Activated CD4-positive, alpha-beta T cell treated with anti-CD3 and anti-CD28 coated beads, Interleukin-2, amount 10 ng/mL, durations not matched to agents 7 days and 5 days (primary cell): Measurements from ENCODE around the gene ENPP1. TPM values are rescaled to one million over a fixed set of nuclear protein-coding genes. Genes with fewer than 3 reads are reported as not detected.
"Not testable (repeated sequence)": the region's sequence is repeated elsewhere in the genome, so short reads cannot be mapped to it uniquely, and the experiment has no call there.

Experiments used
- CTCF ChIA-PET: fragments of 350-600 bp; sonication (Branson Sonifier 250); formaldehyde crosslinking; loops from one replicate; lab custom pipeline; 2021; ENCODE audit warnings: antibody characterized with exemption; lab: Charles Lee
- POLR2A ChIA-PET: fragments of 350-600 bp; sonication (Branson Sonifier 250); formaldehyde crosslinking; loops from one replicate; lab custom pipeline; 2021; ENCODE audit warnings: antibody characterized with exemption; lab: Charles Lee
- DNase-seq: peaks from one replicate; pipeline ENCODE4 v3.0.0-alpha.2; 2020
- H3K27ac Mint-ChIP-seq: one replicate; pipeline ENCODE4 v1.8.0; 2021; ENCODE audit warnings: mild to moderate bottlenecking, moderate library complexity, mixed read lengths
- H3K27me3 Mint-ChIP-seq: one replicate; pipeline ENCODE4 v1.8.0; 2021; ENCODE audit warnings: mixed read lengths
- H3K36me3 Mint-ChIP-seq: one replicate; pipeline ENCODE4 v1.8.0; 2021; ENCODE audit warnings: low read depth, mixed read lengths
- H3K4me1 Mint-ChIP-seq: one replicate; pipeline ENCODE4 v1.8.0; 2021; ENCODE audit warnings: mixed read lengths
- H3K4me3 Mint-ChIP-seq: one replicate; pipeline ENCODE4 v1.8.0; 2021; ENCODE audit warnings: mild to moderate bottlenecking, moderate library complexity, mixed read lengths
- H3K9me3 Mint-ChIP-seq: one replicate; pipeline ENCODE4 v1.8.0; 2021; ENCODE audit warnings: mixed read lengths
- total RNA-seq, 2 experiments: library from RNA; stranded (reverse); gene quantifications; one replicate each; pipeline ENCODE4 v1.2.3, GENCODE V29; 2021

Gene ENPP1
- total RNA-seq, 2 experiments from 2014 or later = 0.10 to 0.12 TPM

GRCh38 chr6:131844243-131844841 is 36.5 kb downstream of the ENPP1 start:
- peaks cover 15% of the 10 kb centered on the region for H3K27me3 Mint-ChIP-seq
- H3K9me3 Mint-ChIP-seq = no peaks in the 10 kb centered on the region
- H3K36me3 Mint-ChIP-seq = no peaks in the 10 kb centered on the region
- ChIA-PET POLR2A (no interaction called here), CTCF (interaction anchor here (0.6 kb wide), 1 partner anchor 29 kb away, joined by 3 read pairs; no protein-coding TSS in a partner anchor)
- no peak for DNase-seq
- H3K4me3 Mint-ChIP-seq = no peak overlapping the region
- no peaks in the 10 kb centered on the region for H3K4me1 Mint-ChIP-seq
- no peak overlapping the region for H3K27ac Mint-ChIP-seq

- ChIA-PET CTCF (interaction anchor here (1.1 kb wide), 1 partner anchor 14 kb away, joined by 3 read pairs; no protein-coding TSS in a partner anchor), POLR2A (no interaction called here)
- Mint-ChIP-seq H3K27me3 (peaks cover 12% of the 10 kb centered on the region), H3K4me1 (no peaks in the 10 kb centered on the region), H3K36me3 (no peaks in the 10 kb centered on the region), H3K27ac (no peak overlapping the region), H3K4me3 (no peak overlapping the region), H3K9me3 (no peaks in the 10 kb centered on the region)
- no peak for DNase-seq
Observed at GRCh38 chr6:131846023-131846663, 38.3 kb downstream of the ENPP1 start.

GRCh38 chr6:131846905-131847304 is 39.1 kb downstream of the ENPP1 start:
- H3K4me3 Mint-ChIP-seq = no peak overlapping the region
- no peaks in the 10 kb centered on the region for H3K4me1 Mint-ChIP-seq
- DNase-seq = no peak
- no peak overlapping the region for H3K27ac Mint-ChIP-seq
- peaks cover 12% of the 10 kb centered on the region for H3K27me3 Mint-ChIP-seq
- H3K36me3 Mint-ChIP-seq = no peaks in the 10 kb centered on the region
- ChIA-PET POLR2A (no interaction called here), CTCF (interaction anchor here (1.1 kb wide), 1 partner anchor 13 kb away, joined by 3 read pairs; no protein-coding TSS in a partner anchor)
- no peaks in the 10 kb centered on the region for H3K9me3 Mint-ChIP-seq

GRCh38 chr6:131849799-131850198 is 42.0 kb downstream of the ENPP1 start:
- H3K9me3 Mint-ChIP-seq = no peaks in the 10 kb centered on the region
- no peak overlapping the region for H3K27ac Mint-ChIP-seq
- DNase-seq = no peak
- H3K27me3 Mint-ChIP-seq = peaks cover 4% of the 10 kb centered on the region
- no peak overlapping the region for H3K4me3 Mint-ChIP-seq
- ChIA-PET POLR2A (no interaction called here), CTCF (interaction anchor here (1.0 kb wide), 1 partner anchor 14 kb away, joined by 3 read pairs; no protein-coding TSS in a partner anchor)
- no peaks in the 10 kb centered on the region for H3K4me1 Mint-ChIP-seq
- no peaks in the 10 kb centered on the region for H3K36me3 Mint-ChIP-seq

GRCh38 chr6:131851049-131851769 is 43.4 kb downstream of the ENPP1 start:
- no peak for DNase-seq
- peaks cover 2% of the 10 kb centered on the region for H3K27me3 Mint-ChIP-seq

GRCh38 chr6:131852200-131852599 is 44.4 kb downstream of the ENPP1 start:
- no peaks in the 10 kb centered on the region for H3K9me3 Mint-ChIP-seq
- ChIA-PET POLR2A (no interaction called here), CTCF (interaction anchor here (0.6 kb wide), 1 partner anchor 11 kb away, joined by 3 read pairs; no protein-coding TSS in a partner anchor)
- H3K27ac Mint-ChIP-seq = no peak overlapping the region
- H3K4me3 Mint-ChIP-seq = no peak overlapping the region
- H3K4me1 Mint-ChIP-seq = no peaks in the 10 kb centered on the region
- DNase-seq = no peak
- no peaks in the 10 kb centered on the region for H3K36me3 Mint-ChIP-seq
- peaks cover 2% of the 10 kb centered on the region for H3K27me3 Mint-ChIP-seq

More at GRCh38 chr6:131851049-131851769, 43.4 kb downstream of the ENPP1 start:
- POLR2A ChIA-PET = no interaction called here
- H3K4me1 Mint-ChIP-seq = no peaks in the 10 kb centered on the region
- no peaks in the 10 kb centered on the region for H3K36me3 Mint-ChIP-seq
- no peak overlapping the region for H3K4me3 Mint-ChIP-seq
- CTCF ChIA-PET = no interaction called here
- H3K9me3 Mint-ChIP-seq = no peaks in the 10 kb centered on the region
- no peak overlapping the region for H3K27ac Mint-ChIP-seq

- ChIA-PET CTCF (interaction anchor here (0.6 kb wide), 1 partner anchor 780 kb away, joined by 3 read pairs; no protein-coding TSS in a partner anchor), POLR2A (no interaction called here)
- Mint-ChIP-seq H3K4me1 (no peaks in the 10 kb centered on the region), H3K27ac (no peak overlapping the region), H3K9me3 (no peaks in the 10 kb centered on the region), H3K36me3 (no peaks in the 10 kb centered on the region), H3K27me3 (peaks cover 2% of the 10 kb centered on the region), H3K4me3 (no peak overlapping the region)
- DNase-seq = no peak
Observed at GRCh38 chr6:131854803-131855202, 47.0 kb downstream of the ENPP1 start.

- ChIA-PET CTCF (interaction anchor here (1.3 kb wide), 1 partner anchor 12 kb away, joined by 3 read pairs; no protein-coding TSS in a partner anchor), POLR2A (no interaction called here)
- DNase-seq = no peak
- no peaks in the 10 kb centered on the region for H3K4me1 Mint-ChIP-seq
- H3K9me3 Mint-ChIP-seq = no peaks in the 10 kb centered on the region
- no peak overlapping the region for H3K27ac Mint-ChIP-seq
- H3K36me3 Mint-ChIP-seq = no peaks in the 10 kb centered on the region
- H3K4me3 Mint-ChIP-seq = no peak overlapping the region
- H3K27me3 Mint-ChIP-seq = no peaks in the 10 kb centered on the region
Observed at GRCh38 chr6:131858765-131859415, 51.1 kb downstream of the ENPP1 start.

GRCh38 chr6:131859658-131860057 is 51.8 kb downstream of the ENPP1 start:
- H3K4me3 Mint-ChIP-seq, H3K36me3 Mint-ChIP-seq, POLR2A ChIA-PET, H3K4me1 Mint-ChIP-seq, H3K27me3 Mint-ChIP-seq, DNase-seq, H3K9me3 Mint-ChIP-seq, H3K27ac Mint-ChIP-seq: not testable (repeated sequence)
- CTCF ChIA-PET = interaction anchor here (1.3 kb wide), 1 partner anchor 13 kb away, joined by 3 read pairs; no protein-coding TSS in a partner anchor

- Mint-ChIP-seq H3K27ac (no peak overlapping the region), H3K36me3 (no peaks in the 10 kb centered on the region), H3K4me1 (no peaks in the 10 kb centered on the region), H3K27me3 (no peaks in the 10 kb centered on the region), H3K4me3 (no peak overlapping the region), H3K9me3 (no peaks in the 10 kb centered on the region)
- CTCF ChIA-PET = no interaction called here
- DNase-seq = no peak
- POLR2A ChIA-PET = no interaction called here
Observed at GRCh38 chr6:131861381-131861780, 53.6 kb downstream of the ENPP1 start.

GRCh38 chr6:131862476-131862875 is 54.7 kb downstream of the ENPP1 start:
- CTCF ChIA-PET = no interaction called here
- POLR2A ChIA-PET = no interaction called here
- no peak overlapping the region for H3K4me3 Mint-ChIP-seq

GRCh38 chr6:131867744-131868143 is 59.9 kb downstream of the ENPP1 start:
- Mint-ChIP-seq H3K36me3 (no peaks in the 10 kb centered on the region), H3K9me3 (no peaks in the 10 kb centered on the region), H3K4me3 (no peak overlapping the region), H3K27me3 (peaks cover 4% of the 10 kb centered on the region), H3K27ac (no peak overlapping the region), H3K4me1 (no peaks in the 10 kb centered on the region)
- CTCF ChIA-PET = no interaction called here
- POLR2A ChIA-PET = no interaction called here
- DNase-seq = no peak

More at GRCh38 chr6:131862476-131862875, 54.7 kb downstream of the ENPP1 start:
- H3K4me1 Mint-ChIP-seq = no peaks in the 10 kb centered on the region
- H3K36me3 Mint-ChIP-seq = no peaks in the 10 kb centered on the region
- no peaks in the 10 kb centered on the region for H3K9me3 Mint-ChIP-seq
- H3K27ac Mint-ChIP-seq = no peak overlapping the region
- peaks cover under 1% of the 10 kb centered on the region for H3K27me3 Mint-ChIP-seq
- DNase-seq = no peak
